ENCODE measurements around the gene HELT. TPM values are rescaled to one million over a fixed set of nuclear protein-coding genes. Genes with fewer than 3 reads are reported as not detected.
"Not testable (repeated sequence)": the region's sequence is repeated elsewhere in the genome, so short reads cannot be mapped to it uniquely, and the experiment has no call there.

HELT gene
- total and polyA plus RNA-seq, 9 donors: not detected

DNA sequence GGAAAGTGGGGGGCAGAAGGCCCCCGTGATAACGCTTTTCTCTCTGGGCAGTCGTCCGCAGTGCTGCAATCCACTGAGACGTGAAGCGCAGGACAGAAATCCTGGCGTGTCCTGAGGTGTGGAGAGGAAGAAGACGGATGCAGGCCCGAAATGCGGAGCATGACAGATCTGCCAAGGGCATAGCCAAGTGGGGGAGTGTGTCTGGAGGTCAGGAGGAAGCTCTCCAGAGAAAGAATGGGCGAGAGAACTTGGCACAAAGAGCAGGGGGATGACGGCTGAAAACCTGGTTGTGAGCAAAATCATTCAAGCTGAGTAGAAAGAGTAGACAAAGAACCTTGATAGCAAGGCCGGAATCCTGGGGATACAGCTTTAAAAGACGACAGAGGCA lies 23.7 kb upstream of the HELT start:
- no peak for DNase-seq
- H3K27ac ChIP-seq: no peak overlapping the region
- intact Hi-C loops (cut with DNase I): no loop called here
- H3K9me3 ChIP-seq: no peaks in the 10 kb centered on the region
- H3K4me3 ChIP-seq: no peak overlapping the region
- no peaks in the 10 kb centered on the region for H3K4me1 ChIP-seq (ENCODE audit: insufficient read depth)
- 31 to 45% (median 35%) methylated on average over 14 of the region's 14 CpGs for WGBS, 3 donors
- H3K36me3 ChIP-seq: no peaks in the 10 kb centered on the region
- H3K27me3 ChIP-seq: no peaks in the 10 kb centered on the region
- TF ChIP-seq EP300 (IDR thresholded peaks at IDR 0.05) (no peak), POLR2A (IDR thresholded peaks at IDR 0.05) (no peak)
- TF ChIP-seq, protein P1, sequence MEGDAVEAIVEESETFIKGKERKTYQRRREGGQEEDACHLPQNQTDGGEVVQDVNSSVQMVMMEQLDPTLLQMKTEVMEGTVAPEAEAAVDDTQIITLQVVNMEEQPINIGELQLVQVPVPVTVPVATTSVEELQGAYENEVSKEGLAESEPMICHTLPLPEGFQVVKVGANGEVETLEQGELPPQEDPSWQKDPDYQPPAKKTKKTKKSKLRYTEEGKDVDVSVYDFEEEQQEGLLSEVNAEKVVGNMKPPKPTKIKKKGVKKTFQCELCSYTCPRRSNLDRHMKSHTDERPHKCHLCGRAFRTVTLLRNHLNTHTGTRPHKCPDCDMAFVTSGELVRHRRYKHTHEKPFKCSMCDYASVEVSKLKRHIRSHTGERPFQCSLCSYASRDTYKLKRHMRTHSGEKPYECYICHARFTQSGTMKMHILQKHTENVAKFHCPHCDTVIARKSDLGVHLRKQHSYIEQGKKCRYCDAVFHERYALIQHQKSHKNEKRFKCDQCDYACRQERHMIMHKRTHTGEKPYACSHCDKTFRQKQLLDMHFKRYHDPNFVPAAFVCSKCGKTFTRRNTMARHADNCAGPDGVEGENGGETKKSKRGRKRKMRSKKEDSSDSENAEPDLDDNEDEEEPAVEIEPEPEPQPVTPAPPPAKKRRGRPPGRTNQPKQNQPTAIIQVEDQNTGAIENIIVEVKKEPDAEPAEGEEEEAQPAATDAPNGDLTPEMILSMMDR (IDR thresholded peaks at IDR 0.05): no peak

DNA sequence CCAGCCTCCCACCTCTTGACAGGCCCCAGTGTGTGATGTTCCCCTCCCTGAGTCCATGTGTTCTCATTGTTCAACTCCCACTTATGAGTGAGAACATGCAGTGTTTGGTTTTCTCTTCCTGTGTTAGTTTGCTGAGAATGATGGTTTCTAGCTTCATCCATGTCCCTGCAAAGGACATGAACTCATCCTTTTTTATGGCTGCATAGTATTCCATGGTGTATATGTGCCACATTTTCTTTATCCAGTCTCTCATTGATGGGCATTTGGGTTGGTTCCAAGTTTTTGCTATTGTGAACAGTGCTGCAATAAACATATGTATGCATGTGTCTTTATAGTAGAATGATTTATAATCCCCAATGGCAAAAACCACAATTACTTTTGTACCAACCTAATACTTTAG lies 20.6 kb upstream of the HELT start:
- H3K27ac ChIP-seq; H3K4me1 ChIP-seq (ENCODE audit: insufficient read depth); H3K27me3 ChIP-seq; H3K9me3 ChIP-seq; DNase-seq; H3K36me3 ChIP-seq; intact Hi-C loops (cut with DNase I); H3K4me3 ChIP-seq: not testable (repeated sequence)

DNA sequence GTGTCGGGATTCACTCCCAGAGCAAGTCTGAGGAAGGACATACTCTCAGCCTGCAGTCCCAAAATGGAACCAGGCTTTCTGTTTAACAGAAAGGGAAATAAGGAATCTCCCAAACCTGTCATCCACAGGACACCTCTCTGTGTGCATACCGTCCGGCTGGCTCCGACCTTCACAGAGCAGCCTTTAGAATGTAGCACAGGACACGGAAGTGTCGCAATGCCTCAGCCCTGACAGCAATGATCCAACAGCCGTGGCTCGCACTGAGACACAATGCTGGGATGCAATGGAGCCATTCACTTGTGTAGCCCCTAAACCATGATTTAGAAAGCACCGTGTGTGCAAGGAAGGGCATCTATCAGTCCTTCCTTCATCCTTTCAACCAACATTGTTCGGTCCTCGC lies 15.5 kb upstream of the HELT start:
- H3K4me1 ChIP-seq (ENCODE audit: insufficient read depth): peaks cover 6% of the 10 kb centered on the region
- no peaks in the 10 kb centered on the region for H3K36me3 ChIP-seq
- 86 to 92% (median 89%) methylated on average over 11 of the region's 11 CpGs for whole genome bisulfite sequencing, 3 donors
- TF ChIP-seq POLR2A (IDR thresholded peaks at IDR 0.05) (no peak), EP300 (IDR thresholded peaks at IDR 0.05) (no peak)
- TF ChIP-seq, protein P1 (IDR thresholded peaks at IDR 0.05): no peak
- no peak overlapping the region for H3K4me3 ChIP-seq
- no peaks in the 10 kb centered on the region for H3K27me3 ChIP-seq
- H3K27ac ChIP-seq: no peak overlapping the region
- no peak for DNase-seq
- no peaks in the 10 kb centered on the region for H3K9me3 ChIP-seq
- intact Hi-C loops (cut with DNase I): loop anchor here in 1 of 4 donors (10.0 kb wide), 1 partner anchor 258 kb away; no protein-coding TSS in a partner anchor

DNA sequence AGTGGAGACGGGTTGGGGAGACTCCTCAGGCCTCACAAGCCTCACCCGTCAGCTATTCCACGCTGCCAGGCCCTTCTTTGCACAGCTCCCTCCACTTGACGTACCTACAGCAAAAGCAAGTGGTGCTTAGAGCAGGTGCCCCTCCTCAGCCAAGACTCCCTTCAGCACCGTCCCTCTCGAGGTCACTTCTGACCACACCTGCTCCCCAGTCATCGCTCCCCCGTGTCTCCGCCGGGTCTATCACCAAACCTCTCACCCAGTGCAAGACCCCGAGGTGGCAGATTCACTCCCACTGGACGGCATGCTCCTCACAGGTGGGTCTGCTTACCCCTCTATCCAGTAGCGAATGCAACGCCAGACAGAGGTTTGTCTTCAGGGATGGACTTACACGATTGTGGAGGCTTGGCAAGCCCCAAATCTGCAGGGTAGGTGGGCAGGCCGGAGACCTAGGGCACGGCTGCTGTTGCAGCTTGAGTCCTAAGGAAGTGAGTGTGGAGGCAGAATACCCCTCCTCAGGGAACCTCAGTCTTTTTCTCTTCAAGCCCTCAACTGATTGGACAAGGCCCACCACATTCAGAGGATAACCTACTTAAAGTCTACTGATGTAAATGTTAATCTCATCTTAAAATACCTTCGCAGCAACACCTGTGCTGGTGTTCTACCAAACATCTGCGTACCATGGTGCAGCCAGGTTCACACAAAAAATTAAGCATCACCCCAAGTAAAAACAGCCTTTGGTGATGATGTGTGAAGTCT lies 14.5 kb upstream of the HELT start:
- intact Hi-C loops (cut with DNase I): loop anchor here in 1 of 4 donors (10.0 kb wide), 1 partner anchor 259 kb away; no protein-coding TSS in a partner anchor
- TF ChIP-seq EP300 (IDR thresholded peaks at IDR 0.05): no peak
- TF ChIP-seq, protein P1 (IDR thresholded peaks at IDR 0.05): no peak
- no peak for TF ChIP-seq POLR2A (IDR thresholded peaks at IDR 0.05)

DNA sequence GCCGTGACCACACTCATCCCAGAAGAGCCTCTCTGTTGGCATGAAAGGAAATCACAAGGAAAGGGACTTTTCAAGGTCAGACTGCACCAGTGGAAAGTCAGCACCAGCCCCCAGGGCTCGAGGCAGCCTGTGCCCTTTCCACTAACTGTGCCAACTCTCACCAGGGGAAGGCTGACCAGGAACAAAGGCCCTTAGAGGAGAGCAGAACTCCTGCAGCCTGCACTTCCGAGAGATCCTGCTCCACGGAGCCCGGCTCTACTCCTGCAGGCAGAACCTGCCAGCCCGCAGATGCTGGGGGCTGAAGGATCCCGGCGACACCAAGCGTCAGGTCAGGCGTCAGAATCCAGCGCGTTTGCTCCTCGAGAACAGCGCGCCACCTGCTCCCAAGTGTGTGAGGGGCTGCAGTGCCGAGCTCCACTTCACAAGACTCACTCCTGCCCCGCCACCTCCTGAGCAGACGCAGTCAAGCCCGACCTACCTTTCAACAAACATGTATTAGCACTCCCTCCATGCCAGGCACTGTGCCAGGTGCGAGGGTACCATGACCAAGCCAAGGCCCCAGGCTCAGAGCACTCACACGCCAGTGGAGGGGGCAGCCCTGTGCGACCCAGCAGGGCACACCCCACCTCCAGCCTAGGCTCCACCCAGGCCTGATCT lies 13.6 kb upstream of the HELT start:
- no peak overlapping the region for H3K4me3 ChIP-seq
- intact Hi-C loops (cut with DNase I): loop anchor here in 1 of 4 donors (10.0 kb wide), 1 partner anchor 260 kb away; no protein-coding TSS in a partner anchor
- no peaks in the 10 kb centered on the region for H3K36me3 ChIP-seq
- TF ChIP-seq, protein P1 (IDR thresholded peaks at IDR 0.05): no peak
- DNase-seq: peak in 4 of 5 donors; percentile 20 to 63 (median 46)
- H3K27me3 ChIP-seq: no peaks in the 10 kb centered on the region
- H3K9me3 ChIP-seq: no peaks in the 10 kb centered on the region
- peaks cover 6% of the 10 kb centered on the region for H3K4me1 ChIP-seq (ENCODE audit: insufficient read depth)
- H3K27ac ChIP-seq: no peak overlapping the region
- WGBS, 3 donors: 7 to 18% (median 8%) methylated on average over 14 to 22 of the region's 22 CpGs

More for the DNA sequence above, 14.5 kb upstream of the HELT start:
- 86 to 89% (median 88%) methylated on average over 19 of the region's 19 CpGs for WGBS, 3 donors
- Histone ChIP-seq H3K27me3 (no peaks in the 10 kb centered on the region), H3K27ac (no peak overlapping the region), H3K4me3 (no peak overlapping the region), H3K9me3 (no peaks in the 10 kb centered on the region), H3K4me1 (ENCODE audit: insufficient read depth) (peaks cover 6% of the 10 kb centered on the region), H3K36me3 (no peaks in the 10 kb centered on the region)
- no peak for DNase-seq

Measured in ovary (tissue), 9 donors.